HCT116 (cell line): Measurements from ENCODE around the gene BCL2L11. TPM values are rescaled to one million over a fixed set of nuclear protein-coding genes. Genes with fewer than 3 reads are reported as not detected.

Experiments
- ATAC-seq: fragments of 200-7000 bp; cut with Tn5 transposase; 2 replicates; pipeline ENCODE4 v1.9.1; 2020; ENCODE audit warnings: mild to moderate bottlenecking, moderate library complexity
- BruUV-seq: library from RNA; stranded (reverse); fragments of 400-500 nt; replicated peaks from 2 replicates; lab custom pipeline; 2021; lab: Mats Ljungman, UMichigan
- CTCF ChIA-PET: fragments of 300-600 bp; sonication (Branson Sonifier 250); formaldehyde crosslinking; loops from one replicate; lab custom pipeline; 2021; ENCODE audit warnings: antibody characterized with exemption; lab: Charles Lee
- POLR2A ChIA-PET: fragments of 300-600, 350-600 bp; sonication (Branson Sonifier 250); formaldehyde crosslinking; loops from one replicate; lab custom pipeline; 2021; ENCODE audit warnings: antibody characterized with exemption; lab: Charles Lee
- RAD21 ChIA-PET, 2 experiments: fragments of 300-600 bp; sonication (Branson Sonifier 250); formaldehyde crosslinking; loops; one replicate each; lab custom pipeline; 2023; ENCODE audit warnings: low total read pairs in 2 of 2; ENCODE audit not compliant: uncharacterized antibody in 2 of 2, unreplicated experiment in 2 of 2, low non-redundant PET in 1 of 2; lab: Charles Lee
- DNase-seq: peaks from one replicate; pipeline ENCODE4 v3.0.0-alpha.2; 2010; ENCODE audit warnings: low read depth, low spot score
- H2AFZ ChIP-seq: fragments of 200-600 bp; shearing (Covaris generic), sonication (generic); 2 replicates; pipeline ENCODE4 v1.6.1; 2017; ENCODE audit warnings: low read depth, mixed run types, mixed read lengths, antibody characterized with exemption, low read length; ENCODE audit not compliant: poor library complexity, severe bottlenecking
- H3K27ac ChIP-seq: 2 replicates; pipeline ENCODE4 v1.5.1; 2012; ENCODE audit warnings: low read depth, low read length
- H3K27me3 ChIP-seq: fragments of 200-600 bp; sonication (generic); 2 replicates; pipeline ENCODE4 v1.6.1; 2016; ENCODE audit warnings: mixed run types, low read length, mixed read lengths; ENCODE audit not compliant: insufficient read depth
- H3K36me3 ChIP-seq, 2 experiments: fragments of 200-500 bp in 1 of 2; fragments of 200-600 bp in 1 of 2; sonication (Bioruptor generic) in 1 of 2; sonication (generic) in 1 of 2; 2 replicates each; pipeline versions ENCODE4 v1.5.1 to v1.6.1; 2014 to 2016; ENCODE audit warnings: low read length in 2 of 2, inconsistent platforms in 1 of 2, mixed read lengths in 1 of 2, mixed run types in 1 of 2; ENCODE audit not compliant: insufficient read depth in 2 of 2, control insufficient read depth in 1 of 2
- H3K4me1 ChIP-seq, 2 experiments: fragments of 200-600 bp in 1 of 2; sonication (generic) in 1 of 2; 2 replicates each; pipeline versions ENCODE4 v1.5.1 to v1.6.1; 2012 to 2017; ENCODE audit warnings: low read length in 2 of 2, inconsistent platforms in 1 of 2, mild to moderate bottlenecking in 1 of 2, mixed read lengths in 1 of 2, mixed run types in 1 of 2, moderate library complexity in 1 of 2; ENCODE audit not compliant: insufficient read depth in 2 of 2, control insufficient read depth in 1 of 2
- H3K4me2 ChIP-seq: fragments of 200-600 bp; sonication (generic); 2 replicates; pipeline ENCODE4 v1.6.1; 2017; ENCODE audit warnings: mixed run types, low read length, mixed read lengths
- H3K4me3 ChIP-seq, 2 experiments: fragments of 200-600 bp in 1 of 2; sonication (generic) in 1 of 2; replicated peaks in 1 of 2; 2 replicates each; pipeline ENCODE4 v1.5.1; 2011 to 2016; ENCODE audit warnings: low read length in 2 of 2, control low read depth in 1 of 2, low read depth in 1 of 2, mild to moderate bottlenecking in 1 of 2, mixed read lengths in 1 of 2, mixed run types in 1 of 2
- H3K79me2 ChIP-seq: fragments of 200-600 bp; sonication (generic); 2 replicates; pipeline ENCODE4 v1.6.1; 2017; ENCODE audit warnings: mild to moderate bottlenecking, mixed run types, low read length, moderate library complexity, mixed read lengths; ENCODE audit not compliant: insufficient read depth
- H3K9ac ChIP-seq: fragments of 200-600 bp; sonication (generic); 2 replicates; pipeline ENCODE4 v1.6.1; 2016; ENCODE audit warnings: low read length, mixed read lengths
- H3K9me2 ChIP-seq: fragments of 200-600 bp; sonication (generic), shearing (Covaris generic); 2 replicates; pipeline ENCODE4 v1.6.1; 2017; ENCODE audit warnings: mixed run types, mild to moderate bottlenecking, moderate library complexity; ENCODE audit not compliant: insufficient read depth
- H3K9me3 ChIP-seq, 2 experiments: fragments of 200-500 bp in 1 of 2; fragments of 200-600 bp in 1 of 2; sonication (Bioruptor generic) in 1 of 2; sonication (generic) in 1 of 2; 2 replicates each; pipeline ENCODE4 v1.6.1; 2014 to 2017; ENCODE audit warnings: low read length in 2 of 2, mixed read lengths in 2 of 2, inconsistent platforms in 1 of 2, low read depth in 1 of 2, mild to moderate bottlenecking in 1 of 2, mixed run types in 1 of 2, moderate library complexity in 1 of 2; ENCODE audit not compliant: control insufficient read depth in 1 of 2, insufficient read depth in 1 of 2
- H4K20me1 ChIP-seq: fragments of 200-600 bp; sonication (generic), shearing (Covaris generic); 2 replicates; pipeline ENCODE4 v1.6.1; 2017; ENCODE audit warnings: mixed run types, mild to moderate bottlenecking, moderate library complexity; ENCODE audit not compliant: insufficient read depth
- CBX3 ChIP-seq: IDR thresholded peaks from 2 replicates; pipeline ENCODE4 v1.6.1; 2012; ENCODE audit warnings: low read depth
- CEBPB ChIP-seq: IDR thresholded peaks from 2 replicates; pipeline ENCODE4 v1.6.1; 2012; ENCODE audit warnings: low read depth
- EGR1 ChIP-seq: IDR thresholded peaks from 2 replicates; pipeline ENCODE4 v1.6.1; 2012; ENCODE audit warnings: low read depth
- ELF1 ChIP-seq: IDR thresholded peaks from 2 replicates; pipeline ENCODE4 v1.6.1; 2012; ENCODE audit warnings: low read depth, borderline replicate concordance
- EZH2 ChIP-seq: fragments of 200-600 bp; sonication (generic); IDR thresholded peaks from 2 replicates; pipeline ENCODE4 v1.6.1; 2017; ENCODE audit warnings: antibody characterized with exemption, mixed run types
- JUND ChIP-seq: IDR thresholded peaks from 2 replicates; pipeline ENCODE4 v1.6.1; 2012
- POLR2A ChIP-seq: IDR thresholded peaks from 2 replicates; pipeline ENCODE4 v1.7.0; 2011; ENCODE audit warnings: borderline replicate concordance; ENCODE audit not compliant: insufficient read depth, insufficient read length; ENCODE audit errors: extremely low read depth
- POLR2AphosphoS5 ChIP-seq: IDR thresholded peaks from 2 replicates; pipeline ENCODE4 v1.6.1; 2011; ENCODE audit warnings: mild to moderate bottlenecking, low read depth, low read length, moderate library complexity
- RAD21 ChIP-seq: IDR thresholded peaks from 2 replicates; pipeline ENCODE4 v1.6.1; 2012; ENCODE audit warnings: low read depth, mild to moderate bottlenecking
- SIN3A ChIP-seq: IDR thresholded peaks from 2 replicates; pipeline ENCODE4 v1.6.1; 2012; ENCODE audit warnings: low read depth
- SRF ChIP-seq: IDR thresholded peaks from 2 replicates; pipeline ENCODE4 v1.6.1; 2012; ENCODE audit warnings: low read depth
- TCF7L2 ChIP-seq: IDR thresholded peaks from 2 replicates; pipeline ENCODE4 v1.7.0; 2011; ENCODE audit warnings: borderline replicate concordance, inconsistent platforms; ENCODE audit not compliant: insufficient read depth, insufficient read length; ENCODE audit errors: extremely low read depth
- YY1 ChIP-seq: IDR thresholded peaks from 2 replicates; pipeline ENCODE4 v1.6.1; 2011; ENCODE audit warnings: low read length, low read depth, moderate library complexity, mild to moderate bottlenecking; ENCODE audit not compliant: insufficient replicate concordance; ENCODE audit errors: extremely low read depth
- ZFX ChIP-seq: fragments of 450-650 bp; IDR thresholded peaks from 2 replicates; pipeline ENCODE4 v1.6.1; 2017
- intact Hi-C: fragments of 100-400 bp; cut with micrococcal nuclease; formaldehyde crosslinking; loops from 2 replicates; pipeline ENCODE4 v1.10.0; 2022
- total RNA-seq: library from RNA; stranded (reverse); gene quantifications from one replicate; pipeline ENCODE4 v1.2.1, GENCODE V29; 2021; ENCODE audit not compliant: unreplicated experiment
- TF ChIP-seq, protein P1 (sequence below): IDR thresholded peaks from 2 replicates; pipeline ENCODE4 v1.6.1; 2012
- TF ChIP-seq, protein P2 (sequence below): IDR thresholded peaks from 2 replicates; pipeline ENCODE4 v1.6.1; 2012
- TF ChIP-seq, protein P3 (sequence below), 3 experiments: fragments of 200-600 bp in 1 of 3; sonication (generic) in 1 of 3; IDR thresholded peaks in 2 of 3; conservative IDR thresholded peaks in 1 of 3; 2 replicates each; pipeline ENCODE4 v1.5.1; 2012 to 2017; ENCODE audit warnings: low read depth in 2 of 3, low read length in 2 of 3, antibody characterized with exemption in 1 of 3, borderline replicate concordance in 1 of 3, control low read depth in 1 of 3, mild to moderate bottlenecking in 1 of 3, mixed read lengths in 1 of 3, mixed run types in 1 of 3, moderate library complexity in 1 of 3; ENCODE audit not compliant: insufficient read depth in 1 of 3

Gene BCL2L11
- total RNA-seq, 1 experiment from 2014 or later = 17.8 TPM

DNA sequence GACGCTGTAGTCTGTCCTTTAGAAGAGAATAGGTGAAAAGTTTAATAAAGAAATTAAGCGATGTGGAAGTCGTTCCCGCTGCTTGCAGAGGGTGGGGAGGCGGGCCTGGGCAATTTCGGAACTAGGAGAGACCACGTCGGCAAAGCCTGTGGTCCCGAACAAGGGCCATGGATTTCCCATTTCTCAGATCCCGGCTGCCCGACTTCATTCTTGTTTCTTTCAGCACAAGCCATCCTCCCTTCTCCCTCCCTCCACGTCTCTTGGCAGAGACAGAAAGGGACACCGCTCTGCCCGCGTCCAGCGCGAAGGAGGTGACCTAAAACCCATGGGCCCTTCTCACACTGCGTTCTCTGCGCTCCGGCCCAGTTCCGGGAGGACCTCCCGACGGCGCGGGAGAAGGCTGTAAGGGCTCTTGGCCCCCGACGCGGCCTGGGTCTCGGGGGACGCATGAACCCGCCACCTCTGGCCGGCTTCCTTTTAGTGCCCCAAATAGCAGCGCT, 2.2 kb upstream of the BCL2L11 start:
- intact Hi-C loops = loop anchor here (5.0 kb wide), 1 partner anchor 441 kb away; the partner anchor contains the start of gene BUB1
- no peak for ATAC-seq
- no peaks in the 10 kb centered on the region for H3K27me3 ChIP-seq
- H3K9ac ChIP-seq = peak overlapping the region; percentile 43
- POLR2A ChIA-PET = no interaction called here
- no peak for DNase-seq
- peaks cover 24% of the 10 kb centered on the region for H3K79me2 ChIP-seq
- peak overlapping the region in 1 of 2 experiments; percentile 56; a peak in 2 of 4 replicates for H3K4me3 ChIP-seq
- no peaks in the 10 kb centered on the region for H3K36me3 ChIP-seq
- TF ChIP-seq, protein P1, sequence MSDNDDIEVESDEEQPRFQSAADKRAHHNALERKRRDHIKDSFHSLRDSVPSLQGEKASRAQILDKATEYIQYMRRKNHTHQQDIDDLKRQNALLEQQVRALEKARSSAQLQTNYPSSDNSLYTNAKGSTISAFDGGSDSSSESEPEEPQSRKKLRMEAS = no peak
- TF ChIP-seq RAD21 = no peak
- TF ChIP-seq, all 23 proteins: peak for 0
- H3K4me2 ChIP-seq = peak overlapping the region; percentile 78
- H3K27ac ChIP-seq = peak overlapping the region; percentile 52
- peaks cover 31 to 59% of the 10 kb centered on the region in 2 experiments for H3K4me1 ChIP-seq
- H3K9me3 ChIP-seq = no peaks in the 10 kb centered on the region
- H3K9me2 ChIP-seq = no peaks in the 10 kb centered on the region
- RAD21 ChIA-PET = no interaction called here
- BruUV-seq = no TSS peak
- peak overlapping the region; percentile 40 for H2AFZ ChIP-seq
- H4K20me1 ChIP-seq = peaks cover 5% of the 10 kb centered on the region; the same call in 1 of the 2 replicates
- CTCF ChIA-PET = interaction anchor here (1.5 to 1.6 kb wide), 2 partner anchors 22 to 310 kb away, joined by 4 read pairs; no protein-coding TSS in a partner anchor

DNA sequence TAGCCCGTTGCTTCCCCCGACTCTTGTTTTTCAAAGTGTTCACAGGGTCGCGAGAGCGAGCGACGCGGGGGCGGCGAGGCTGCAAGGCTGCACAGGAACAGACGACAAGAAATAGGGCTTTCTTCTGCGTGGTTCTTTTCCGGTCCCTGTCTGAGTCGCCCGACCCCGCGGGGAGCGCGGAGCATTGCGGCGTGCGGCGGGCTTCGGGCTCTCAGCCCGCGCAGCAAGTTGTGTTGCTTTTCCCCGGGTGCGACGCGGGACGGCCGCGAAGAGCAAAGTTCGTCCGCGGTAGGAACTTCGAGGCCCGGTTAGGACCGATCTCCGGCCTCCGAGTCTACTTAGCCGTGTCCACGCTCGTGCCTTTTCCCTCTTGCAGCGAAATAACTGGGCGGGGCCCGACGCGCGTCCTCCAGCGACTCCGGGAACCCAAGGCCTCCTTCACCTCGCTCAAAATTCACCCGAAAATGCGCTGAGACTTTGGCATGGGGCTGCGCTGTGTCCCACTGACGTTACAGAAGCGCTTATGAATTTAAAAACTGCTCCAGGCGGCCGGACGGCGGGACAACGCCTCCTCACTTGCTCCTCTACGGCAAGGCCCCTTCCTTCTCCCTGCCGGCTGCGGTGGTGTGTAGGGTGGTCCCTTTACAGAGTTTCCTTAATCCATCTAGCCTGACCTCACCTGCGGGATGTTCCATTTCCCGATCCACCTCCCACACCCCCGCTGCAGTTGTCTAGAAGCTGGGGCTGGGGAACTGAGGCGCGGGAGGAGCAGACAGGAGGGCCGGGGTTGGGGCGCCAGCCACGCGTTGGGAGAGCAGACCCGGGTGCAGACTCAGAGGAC, 1.5 kb upstream of the BCL2L11 start:
- Histone ChIP-seq H3K4me1 (peaks cover 33 to 61% of the 10 kb centered on the region in 2 experiments), H4K20me1 (peaks cover 5% of the 10 kb centered on the region; the same call in 1 of the 2 replicates), H3K9ac (no peak overlapping the region), H3K4me3 (no peak overlapping the region), H3K4me2 (peak overlapping the region; percentile 78), H3K36me3 (peaks cover 4 to 5% of the 10 kb centered on the region in 2 experiments; a peak in 2 of 4 replicates), H3K79me2 (peaks cover 30% of the 10 kb centered on the region), H3K27me3 (no peaks in the 10 kb centered on the region), H3K9me2 (no peaks in the 10 kb centered on the region), H3K9me3 (no peaks in the 10 kb centered on the region), H3K27ac (no peak overlapping the region), H2AFZ (no peak overlapping the region)
- ATAC-seq (no peak), DNase-seq (no peak)
- no TSS peak for BruUV-seq
- intact Hi-C loops = loop anchor here (5.0 kb wide), 1 partner anchor 442 kb away; the partner anchor contains the start of gene BUB1
- RAD21 ChIA-PET = no interaction called here
- CTCF ChIA-PET = no interaction called here
- POLR2A ChIA-PET = no interaction called here
- no peak for TF ChIP-seq SRF
- TF ChIP-seq, protein P2, sequence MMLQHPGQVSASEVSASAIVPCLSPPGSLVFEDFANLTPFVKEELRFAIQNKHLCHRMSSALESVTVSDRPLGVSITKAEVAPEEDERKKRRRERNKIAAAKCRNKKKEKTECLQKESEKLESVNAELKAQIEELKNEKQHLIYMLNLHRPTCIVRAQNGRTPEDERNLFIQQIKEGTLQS = no peak
- no peak for TF ChIP-seq CBX3
- TF ChIP-seq POLR2A = no peak
- TF ChIP-seq, protein P3, sequence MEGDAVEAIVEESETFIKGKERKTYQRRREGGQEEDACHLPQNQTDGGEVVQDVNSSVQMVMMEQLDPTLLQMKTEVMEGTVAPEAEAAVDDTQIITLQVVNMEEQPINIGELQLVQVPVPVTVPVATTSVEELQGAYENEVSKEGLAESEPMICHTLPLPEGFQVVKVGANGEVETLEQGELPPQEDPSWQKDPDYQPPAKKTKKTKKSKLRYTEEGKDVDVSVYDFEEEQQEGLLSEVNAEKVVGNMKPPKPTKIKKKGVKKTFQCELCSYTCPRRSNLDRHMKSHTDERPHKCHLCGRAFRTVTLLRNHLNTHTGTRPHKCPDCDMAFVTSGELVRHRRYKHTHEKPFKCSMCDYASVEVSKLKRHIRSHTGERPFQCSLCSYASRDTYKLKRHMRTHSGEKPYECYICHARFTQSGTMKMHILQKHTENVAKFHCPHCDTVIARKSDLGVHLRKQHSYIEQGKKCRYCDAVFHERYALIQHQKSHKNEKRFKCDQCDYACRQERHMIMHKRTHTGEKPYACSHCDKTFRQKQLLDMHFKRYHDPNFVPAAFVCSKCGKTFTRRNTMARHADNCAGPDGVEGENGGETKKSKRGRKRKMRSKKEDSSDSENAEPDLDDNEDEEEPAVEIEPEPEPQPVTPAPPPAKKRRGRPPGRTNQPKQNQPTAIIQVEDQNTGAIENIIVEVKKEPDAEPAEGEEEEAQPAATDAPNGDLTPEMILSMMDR (IDR thresholded peaks at IDR 0.05 in 2 of 3, conservative IDR thresholded peaks at IDR 0.05 in 1 of 3; ENCODE audit: borderline replicate concordance in 1 of 3, insufficient read depth in 1 of 3, low read depth in 2 of 3, low read length in 2 of 3) = no peak
- TF ChIP-seq POLR2AphosphoS5 = no peak
- no peak for TF ChIP-seq RAD21
- TF ChIP-seq SIN3A = no peak
- TF ChIP-seq ELF1 = no peak
- no peak for TF ChIP-seq TCF7L2
- no peak for TF ChIP-seq JUND
- TF ChIP-seq YY1 = no peak
- TF ChIP-seq EGR1 = no peak
- TF ChIP-seq ZFX = no peak
- TF ChIP-seq EZH2 = no peak
- no peak for TF ChIP-seq CEBPB
